Peyer's patch (tissue), 4 donors: ENCODE measurements around the gene YDJC.

Experiments used
- CTCF ChIP-seq, 6 experiments: fragments of 450-650 bp in 4 of 6; fragments of 200-600 bp in 2 of 6; sonication (generic) in 1 of 6; IDR thresholded peaks; one replicate each; pipeline ENCODE4 v1.5.1; 2017 to 2019; ENCODE audit warnings: antibody characterized with exemption in 6 of 6, mild to moderate bottlenecking in 3 of 6, moderate library complexity in 1 of 6
- POLR2A ChIP-seq, 2 donors: fragments of 450-650 bp; IDR thresholded peaks; one replicate each; pipeline ENCODE4 v1.5.1; 2017; ENCODE audit warnings: antibody characterized with exemption in 2 of 2, mild to moderate bottlenecking in 2 of 2, moderate library complexity in 2 of 2

DNA sequence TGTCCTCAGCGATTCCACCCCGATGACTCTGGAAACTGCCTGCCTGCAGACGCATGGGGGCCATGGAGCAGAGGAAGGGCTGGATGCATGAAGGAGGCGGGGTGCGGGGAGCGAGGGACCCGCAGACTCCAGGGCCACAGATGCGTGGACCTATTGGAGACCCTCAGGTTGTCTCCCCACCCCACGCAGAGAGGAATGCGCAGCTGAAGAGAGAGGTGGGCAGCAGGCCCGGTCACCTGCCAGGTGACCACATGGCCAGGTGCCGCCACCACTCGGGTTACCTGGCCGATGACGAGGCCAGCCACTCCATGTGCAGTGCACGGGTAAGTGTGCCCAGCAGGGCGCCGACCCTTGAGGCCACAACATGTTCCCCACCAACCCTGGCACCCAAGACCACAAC is 3.1 kb upstream of the YDJC start:
- TF ChIP-seq CTCF (IDR thresholded peaks at IDR 0.05) (no peak), POLR2A (IDR thresholded peaks at IDR 0.05) (no peak)
